Measurements from ENCODE around the gene PPP2R3B.
"Not testable (repeated sequence)": the region's sequence is repeated elsewhere in the genome, so short reads cannot be mapped to it uniquely, and the experiment has no call there.

PPP2R3B gene

GRCh38 chrX:402857-403256 is 16.1 kb upstream of the PPP2R3B start:
- DNase-seq: no peak

DNA sequence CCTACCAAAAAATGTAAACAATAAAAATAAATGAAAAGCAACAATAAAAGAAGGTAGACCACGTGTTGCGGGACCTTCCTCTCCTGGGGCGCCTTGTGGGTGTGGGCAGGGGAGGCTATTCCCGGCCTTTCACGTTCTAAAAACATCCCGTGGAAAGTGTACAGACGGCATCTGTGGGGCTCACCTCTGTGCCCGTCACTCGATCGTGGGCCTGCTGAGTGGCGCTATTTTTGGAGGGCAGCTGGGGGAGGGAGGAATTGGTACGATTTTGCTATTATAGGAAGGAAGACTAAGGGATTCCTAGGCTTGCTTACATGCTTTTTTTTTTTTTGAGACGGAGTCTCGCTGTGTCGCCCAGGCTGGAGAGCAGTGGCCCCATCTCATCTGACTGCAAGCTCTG is 13.6 kb upstream of the PPP2R3B start:
- no peak for DNase-seq

DNA sequence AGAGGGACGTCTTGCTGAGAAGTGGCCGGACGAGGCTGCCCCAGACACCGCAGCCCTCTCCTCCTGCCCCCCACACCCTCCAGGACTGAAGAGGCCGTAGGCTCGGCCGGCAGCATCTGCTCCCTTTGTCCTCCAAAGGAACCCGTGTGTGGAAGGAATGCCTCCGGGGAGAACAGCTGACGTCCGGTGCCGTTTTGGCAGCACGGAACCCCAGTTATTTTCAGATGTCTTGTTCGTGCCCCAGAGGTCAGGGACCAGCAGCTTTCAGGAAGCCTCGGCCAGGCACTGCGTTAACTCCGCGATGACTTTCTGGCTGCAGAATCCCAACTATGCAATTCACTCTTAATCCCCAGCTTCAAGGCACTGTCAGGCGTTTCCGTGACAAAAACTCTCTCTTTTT is 10.9 kb upstream of the PPP2R3B start:
- no peak for DNase-seq

DNA sequence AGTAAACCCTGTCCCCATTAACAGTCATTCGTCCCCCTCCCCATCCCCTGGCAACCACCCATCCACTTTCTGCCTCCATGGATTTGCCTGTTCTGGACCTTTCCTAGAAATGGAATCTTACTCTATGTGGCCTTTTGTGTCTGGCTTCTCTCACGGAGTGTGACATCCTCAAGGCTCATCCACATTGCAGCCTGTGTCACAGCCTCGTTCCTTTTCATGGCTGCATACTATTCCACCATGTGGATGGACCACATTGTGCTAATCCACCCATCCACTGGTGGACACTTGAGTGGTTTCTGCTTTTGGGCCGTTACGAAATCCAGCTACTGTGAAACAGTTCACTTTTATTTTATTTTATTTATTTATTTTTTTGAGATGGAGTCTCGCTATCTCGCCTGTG is 8.1 kb upstream of the PPP2R3B start:
- no peak for DNase-seq

DNA sequence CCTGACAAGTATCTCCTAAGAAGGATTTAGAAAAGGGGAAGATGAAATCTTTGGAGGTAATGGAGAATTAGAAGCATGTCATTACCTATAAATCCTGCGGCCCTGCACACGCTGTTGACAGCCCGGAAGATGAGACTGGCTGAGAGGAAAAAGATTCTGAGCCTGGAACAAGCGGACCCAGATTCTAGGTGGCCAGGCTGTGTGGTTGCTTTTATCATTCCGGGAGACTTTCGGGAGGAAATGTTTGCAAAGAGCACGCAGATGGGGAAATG is 5.8 kb upstream of the PPP2R3B start:
- no peak for DNase-seq

DNA sequence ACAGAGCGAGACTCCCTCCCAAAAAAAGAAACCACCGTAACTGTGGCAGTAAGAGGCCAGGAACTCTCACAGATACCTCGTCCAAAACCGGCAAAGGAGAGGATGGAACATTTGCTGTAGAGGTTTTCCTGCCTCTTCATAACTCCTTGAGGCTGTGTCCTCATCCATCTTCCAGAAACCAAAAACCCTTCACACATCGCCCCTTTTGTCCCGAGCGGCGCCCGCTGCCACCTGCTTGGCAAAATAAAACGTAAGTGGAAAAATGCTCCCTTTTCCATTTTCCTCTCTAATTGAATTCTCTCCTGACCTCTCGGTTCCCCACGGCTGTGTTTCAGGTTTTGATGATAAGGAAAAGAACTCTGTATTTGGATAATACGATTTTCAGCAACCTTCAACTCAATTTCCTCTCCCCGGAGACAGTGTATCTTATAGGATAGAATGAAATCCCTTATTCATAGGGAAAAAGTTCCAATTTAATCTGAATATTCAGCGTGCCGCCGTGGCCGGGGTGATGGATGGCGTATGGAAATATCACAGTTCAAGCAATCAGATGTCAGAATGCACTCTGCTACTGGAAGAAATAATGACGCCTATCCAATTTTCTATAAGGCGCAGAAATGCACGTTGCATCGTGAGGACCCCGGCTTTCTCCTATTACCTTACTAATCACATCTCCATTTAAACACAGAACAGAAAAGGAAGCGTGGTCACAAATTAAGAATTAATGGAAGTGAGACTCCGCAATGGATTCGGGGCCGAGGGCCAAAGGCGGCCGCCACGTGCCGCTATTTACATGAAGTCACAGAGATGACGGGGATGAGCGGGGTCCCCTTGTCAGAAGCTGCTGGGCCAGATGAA is 5.2 kb upstream of the PPP2R3B start:
- no peak for DNase-seq

- no peak for DNase-seq
Observed at GRCh38 chrX:390459-390858, 3.8 kb upstream of the PPP2R3B start.

- DNase-seq: no peak
Observed at GRCh38 chrX:389021-389441, 2.3 kb upstream of the PPP2R3B start.

DNA sequence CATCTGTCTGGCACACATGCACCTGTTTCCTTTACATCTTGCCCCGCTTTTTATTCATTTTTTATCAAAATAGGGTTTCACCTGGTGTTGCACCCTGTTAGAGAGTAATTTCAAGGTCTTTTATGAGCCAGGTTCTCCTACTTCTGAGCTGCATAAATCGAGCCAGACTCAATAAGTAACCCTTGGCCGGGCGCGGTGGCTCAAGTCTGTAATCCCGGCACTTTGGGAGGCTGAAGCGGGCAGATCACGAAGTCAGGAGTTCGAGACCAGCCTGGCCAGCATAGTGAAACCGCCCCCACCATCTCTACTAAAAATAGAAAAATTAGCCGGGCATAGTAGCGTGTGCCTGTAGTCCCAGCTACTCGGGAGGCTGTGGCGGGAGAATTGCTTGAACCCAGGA is 1.0 kb upstream of the PPP2R3B start:
- no peak for DNase-seq

GRCh38 chrX:386239-386767 is 404 bp downstream of the PPP2R3B start:
- peak; percentile 45 for DNase-seq

DNA sequence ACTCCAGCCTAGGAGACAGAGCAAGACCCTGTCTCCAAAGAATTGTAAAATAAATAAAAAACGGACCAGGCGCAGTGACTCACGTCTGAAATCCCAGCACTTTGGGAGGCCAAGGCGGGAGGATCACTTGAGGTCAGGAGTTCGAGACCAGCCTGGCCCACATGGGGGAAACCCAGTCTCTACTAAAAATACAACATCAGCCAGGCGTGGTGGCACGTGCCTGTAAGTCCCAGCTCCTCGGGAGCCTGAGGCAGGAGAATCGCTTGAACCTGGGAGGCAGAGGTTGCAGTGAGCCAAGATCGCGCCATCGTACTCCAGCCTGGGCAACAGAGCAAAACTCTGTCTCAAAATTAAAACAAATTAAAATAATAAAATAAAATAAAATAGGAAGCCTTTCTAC is 971 bp downstream of the PPP2R3B start:
- DNase-seq: not testable (repeated sequence)

GRCh38 chrX:384861-385260 is 1.8 kb downstream of the PPP2R3B start:
- DNase-seq: no peak

- no peak for DNase-seq
Observed at GRCh38 chrX:378443-378842, 8.3 kb downstream of the PPP2R3B start.

DNA sequence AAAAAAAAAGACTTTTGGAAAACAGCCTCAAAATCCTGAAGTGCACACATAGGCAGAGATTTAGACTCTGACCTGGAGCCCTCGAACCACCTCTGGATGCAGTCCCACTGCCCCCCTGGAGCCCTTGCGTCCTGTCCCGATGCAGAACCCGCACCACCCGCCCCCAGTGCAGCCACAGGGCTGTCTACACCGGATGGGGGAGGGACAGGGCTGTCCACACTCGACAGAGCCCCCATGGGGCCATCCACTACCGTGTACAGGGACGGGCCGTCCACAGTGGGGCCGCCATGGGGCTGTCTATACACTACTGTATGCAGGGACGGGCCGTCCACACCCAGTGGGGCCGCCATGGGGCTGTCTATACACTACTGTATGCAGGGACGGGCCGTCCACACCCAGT is 10.5 kb downstream of the PPP2R3B start:
- not testable (repeated sequence) for DNase-seq

GRCh38 chrX:375181-376036 is 11.3 kb downstream of the PPP2R3B start:
- DNase-seq: no peak

- no peak for DNase-seq
Observed at GRCh38 chrX:374596-374995, 12.1 kb downstream of the PPP2R3B start.

- peak; percentile 52 for DNase-seq
Observed at GRCh38 chrX:373641-374471, 12.9 kb downstream of the PPP2R3B start.

- no peak for DNase-seq
Observed at GRCh38 chrX:372856-373640, 13.7 kb downstream of the PPP2R3B start.

DNA sequence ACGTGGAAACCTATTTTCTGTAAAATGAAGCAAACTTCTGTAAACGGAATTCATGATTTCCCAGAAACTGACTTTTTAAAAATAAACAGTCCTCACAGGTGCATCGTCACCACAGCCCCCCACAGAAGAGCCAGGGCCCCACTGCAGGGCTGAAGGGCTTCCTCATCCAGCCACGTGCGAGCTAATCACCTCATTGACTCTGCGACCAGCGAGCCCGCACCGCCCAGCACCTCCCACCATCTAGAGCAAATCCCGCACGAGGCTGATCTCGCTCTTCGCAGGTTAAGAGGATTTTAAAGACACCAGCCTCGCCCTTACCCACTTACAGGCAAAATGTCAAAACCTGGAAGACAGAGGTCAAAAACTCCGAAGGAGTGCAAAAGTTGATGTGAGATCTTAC is 14.8 kb downstream of the PPP2R3B start:
- DNase-seq: no peak

- DNase-seq: no peak
Observed at GRCh38 chrX:370963-371745, 15.6 kb downstream of the PPP2R3B start.

DNA sequence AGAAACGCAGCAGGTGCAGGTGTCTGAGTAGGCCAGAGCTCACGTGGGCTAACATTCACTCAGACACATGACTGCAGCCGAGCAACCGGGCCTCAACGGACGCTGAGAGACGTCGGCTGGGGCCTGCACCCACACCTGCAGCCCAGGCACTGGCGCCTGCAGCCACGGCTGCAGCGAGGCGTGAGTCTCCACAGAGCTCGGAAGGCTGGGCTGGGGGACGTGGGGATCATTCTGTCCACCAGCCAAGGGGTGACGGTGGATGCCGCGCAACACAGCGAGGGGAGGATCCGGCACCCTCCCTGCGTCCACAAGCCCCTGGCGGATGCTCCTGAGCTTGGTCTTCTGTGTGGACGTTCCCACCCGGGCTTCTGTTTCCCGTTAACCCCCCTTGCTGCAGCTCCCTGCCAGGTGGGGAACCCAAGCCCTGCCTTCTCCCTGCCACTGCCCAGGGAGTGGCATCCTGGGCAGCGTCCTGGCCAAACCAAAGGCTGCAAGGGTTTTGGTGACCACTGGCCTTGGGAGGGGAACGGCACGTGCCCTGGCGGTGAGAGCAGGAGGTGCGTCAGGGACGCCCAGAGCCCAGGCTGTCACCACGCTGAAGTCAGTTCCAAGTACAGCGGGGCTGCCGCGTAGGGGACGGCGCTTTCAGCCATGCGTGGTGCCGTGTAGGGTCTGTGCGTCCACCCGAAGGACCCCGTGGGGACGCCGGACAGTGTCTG is 16.3 kb downstream of the PPP2R3B start:
- no peak for DNase-seq
